K562 (cell line): ENCODE results near the gene NECTIN1. TPM values are rescaled to one million over a fixed set of nuclear protein-coding genes. Genes with fewer than 3 reads are reported as not detected.

Experiments used
- ATAC-seq: fragments of 200-7000 bp; cut with Tn5 transposase; 3 replicates; pipeline ENCODE4 v1.9.1; 2020; ENCODE audit warnings: moderate library complexity
- BruUV-seq: library from RNA; stranded (reverse); fragments of 400-500 nt; replicated peaks from 2 replicates; lab custom pipeline; 2021; lab: Mats Ljungman, UMichigan
- CTCF ChIA-PET: fragments of 300-600 bp; formaldehyde crosslinking; extraction: SDS; loops from one replicate; lab custom pipeline; 2021; ENCODE audit warnings: low intra/inter-chr PET ratio; lab: Yijun Ruan, JAX
- POLR2A ChIA-PET: fragments of 300-600, 350-650 bp; sonication (Branson Sonifier 250); formaldehyde crosslinking; extraction: SDS; loops from one replicate; lab custom pipeline; 2021; ENCODE audit warnings: antibody characterized with exemption, inconsistent platforms; lab: Yijun Ruan, JAX
- DNase-seq, 4 experiments: peaks; one replicate each; pipeline versions ENCODE4 v3.0.0 to v3.0.0-alpha.2; 2011 to 2018; ENCODE audit warnings: low spot score in 3 of 4, mixed read lengths in 3 of 4; ENCODE audit errors: extremely low read depth in 1 of 4
- FAIRE-seq: peaks from 2 replicates; lab custom pipeline; 2011; peaks lifted over from hg19 to GRCh38; lab: Jason Lieb, UNC
- H2AFZ ChIP-seq: 2 replicates; pipeline ENCODE4 v1.6.0; 2011; ENCODE audit warnings: low read depth, low read length, control low read depth, inconsistent platforms
- H3K27ac ChIP-seq: fragments of 200-600 bp; 3 replicates; pipeline ENCODE4 v1.8.0; 2011; ENCODE audit warnings: low read depth, mild to moderate bottlenecking, control low read depth, inconsistent platforms, low read length, moderate library complexity, mixed read lengths; ENCODE audit errors: extremely low read depth
- H3K27me3 ChIP-seq, 2 experiments: fragments of 300-600 bp in 1 of 2; 2 replicates in 1 of 2; 3 replicates in 1 of 2; pipeline versions ENCODE4 v1.6.0 to v1.8.0; 2011; ENCODE audit warnings: inconsistent platforms in 2 of 2, low read length in 2 of 2, mild to moderate bottlenecking in 1 of 2, mixed read lengths in 1 of 2, moderate library complexity in 1 of 2; ENCODE audit not compliant: control insufficient read depth in 2 of 2, insufficient read depth in 2 of 2
- H3K36me3 ChIP-seq: fragments of 300-600 bp; 3 replicates; pipeline ENCODE4 v1.8.0; 2011; ENCODE audit warnings: mild to moderate bottlenecking, low read length, inconsistent platforms; ENCODE audit not compliant: control insufficient read depth, insufficient read depth
- H3K4me1 ChIP-seq, 2 experiments: fragments of 200-600 bp in 1 of 2; replicated peaks in 1 of 2; 2 replicates in 1 of 2; 3 replicates in 1 of 2; pipeline versions ENCODE4 v1.5.1 to v1.8.0; 2011; ENCODE audit warnings: inconsistent platforms in 2 of 2, low read length in 2 of 2, mild to moderate bottlenecking in 1 of 2, mixed read lengths in 1 of 2, moderate library complexity in 1 of 2; ENCODE audit not compliant: control insufficient read depth in 2 of 2, insufficient read depth in 2 of 2
- H3K4me2 ChIP-seq: 2 replicates; pipeline ENCODE4 v1.6.1; 2011; ENCODE audit warnings: low read length, control low read depth, inconsistent platforms, mixed read lengths; ENCODE audit not compliant: insufficient read depth
- H3K4me3 ChIP-seq: fragments of 200-600 bp; sonication (generic), shearing (Covaris generic); 2 replicates; pipeline ENCODE4 v1.5.1; 2016; ENCODE audit warnings: control low read depth, inconsistent platforms
- H3K79me2 ChIP-seq: fragments of 200-600 bp; 3 replicates; pipeline ENCODE4 v1.8.0; 2011; ENCODE audit warnings: low read length, inconsistent platforms; ENCODE audit not compliant: control insufficient read depth, insufficient read depth
- H3K9ac ChIP-seq, 2 experiments: 2 replicates each; pipeline versions ENCODE4 v1.6.0 to v1.6.1; 2011; ENCODE audit warnings: low read depth in 2 of 2, low read length in 2 of 2, control low read depth in 1 of 2, inconsistent platforms in 1 of 2, mild to moderate bottlenecking in 1 of 2, mixed read lengths in 1 of 2; ENCODE audit not compliant: insufficient read depth in 1 of 2
- H3K9me1 ChIP-seq: one replicate; pipeline ENCODE4 v1.6.0; 2011; ENCODE audit warnings: inconsistent platforms, mild to moderate bottlenecking, low read length, moderate library complexity; ENCODE audit not compliant: control insufficient read depth, insufficient read depth
- H3K9me3 ChIP-seq: replicated peaks from 2 replicates; pipeline ENCODE4 v1.5.1; 2011; ENCODE audit warnings: low read depth, low read length, inconsistent platforms; ENCODE audit not compliant: control insufficient read depth, insufficient read depth
- H4K20me1 ChIP-seq: replicated peaks from 2 replicates; pipeline ENCODE4 v1.6.1; 2011; ENCODE audit warnings: low read length, inconsistent platforms, mixed read lengths; ENCODE audit not compliant: control insufficient read depth, insufficient read depth
- CEBPG ChIP-seq, 3 experiments: fragments of 200-800 bp in 1 of 3; sonication (Bioruptor generic) in 1 of 3; sonication (generic) in 1 of 3; formaldehyde crosslinking in 1 of 3; IDR thresholded peaks in 2 of 3; conservative IDR thresholded peaks in 1 of 3; 2 replicates each; pipeline versions ENCODE4 v1.6.1 to v1.8.0; 2016 to 2022; ENCODE audit warnings: missing compliant biosample characterization in 2 of 3, missing genetic modification characterization in 2 of 3, mild to moderate bottlenecking in 1 of 3, missing genetic modification reagents in 1 of 3
- GABPB2 ChIP-seq: fragments of 250-450 bp; sonication (Bioruptor Pico); conservative IDR thresholded peaks from 2 replicates; pipeline ENCODE4 v1.5.1; 2021; ENCODE audit warnings: mild to moderate bottlenecking
- HDAC6 ChIP-seq: IDR thresholded peaks from 2 replicates; pipeline ENCODE4 v1.6.1; 2012; ENCODE audit warnings: low read depth, mild to moderate bottlenecking, control low read depth, inconsistent platforms, low read length, moderate library complexity
- KAT2B ChIP-seq: IDR thresholded peaks from one replicate; pipeline ENCODE4 v1.6.1; 2012; ENCODE audit warnings: low read depth, mild to moderate bottlenecking, control low read depth, inconsistent platforms, low read length, moderate library complexity
- SMAD2 ChIP-seq: fragments of 150-350 bp; IDR thresholded peaks from 2 replicates; pipeline ENCODE4 v1.6.1; 2014; ENCODE audit warnings: low read depth, mild to moderate bottlenecking, low read length
- ZFP1 ChIP-seq: fragments of 450-650 bp; formaldehyde crosslinking; IDR thresholded peaks from 2 replicates; pipeline ENCODE4 v1.4.0; 2020; ENCODE audit warnings: mild to moderate bottlenecking, mixed read lengths
- WGBS: fragments of 100-300 bp; shearing (Covaris generic); methylation state at CpG from one replicate; pipeline ENCODE4 v1.1.6; 2016; ENCODE audit warnings: low coverage, mixed read lengths; ENCODE audit not compliant: insufficient coverage; ENCODE audit errors: missing lambda C conversion rate; 5-methylcytosine and 5-hydroxymethylcytosine counted together
- in situ Hi-C: fragments of 300-500 bp; cut with MboI; formaldehyde crosslinking; loops from 4 replicates; pipeline ENCODE4 v1.15.0; 2018; ENCODE audit warnings: inconsistent platforms, mixed read lengths
- intact Hi-C: fragments of 100-400 bp; cut with micrococcal nuclease; formaldehyde crosslinking; loops from 2 replicates; pipeline ENCODE4 v1.14.2; 2022
- polyA plus RNA-seq, 8 experiments: library from polyadenylated mRNA; depleted of rRNA in 4 of 8; stranded (reverse) in 5 of 8; unstranded in 3 of 8; fragments of >200 nt; fragmentation: Nextera tagmentation in 2 of 8; fragmentation: Illumina TruSeq in 1 of 8; extraction: Ambion mirVana in 2 of 8; extraction: Trizol in 1 of 8; gene quantifications; 2 replicates each; pipeline versions ENCODE4 v1.2.1 to v1.2.3, GENCODE V29; 2011 to 2014; ENCODE audit warnings: inconsistent platforms in 1 of 8, missing spikeins in 1 of 8
- total RNA-seq, 7 experiments: library from RNA; depleted of rRNA in 6 of 7; stranded (reverse); fragments of >200 nt in 6 of 7; fragmentation: Illumina TruSeq in 2 of 7; extraction: Trizol in 2 of 7; gene quantifications; 2 replicates each; pipeline versions ENCODE4 v1.2.1 to v1.2.3, GENCODE V29; 2011 to 2021; ENCODE audit warnings: low replicate concordance in 1 of 7

Gene NECTIN1
- total and polyA plus RNA-seq, 9 of the 15 experiments (the other 6 are each of a cell fraction or from before 2014, with no cell fraction given) = 0.09 to 0.53 (median 0.23) TPM; not detected in 2

- TF ChIP-seq HDAC6 = no peak
- TF ChIP-seq, all 486 proteins: peak for 0
These were observed 59.5 kb downstream of the NECTIN1 start (continued) for GRCh38 chr11:119669487-119669886.

DNA sequence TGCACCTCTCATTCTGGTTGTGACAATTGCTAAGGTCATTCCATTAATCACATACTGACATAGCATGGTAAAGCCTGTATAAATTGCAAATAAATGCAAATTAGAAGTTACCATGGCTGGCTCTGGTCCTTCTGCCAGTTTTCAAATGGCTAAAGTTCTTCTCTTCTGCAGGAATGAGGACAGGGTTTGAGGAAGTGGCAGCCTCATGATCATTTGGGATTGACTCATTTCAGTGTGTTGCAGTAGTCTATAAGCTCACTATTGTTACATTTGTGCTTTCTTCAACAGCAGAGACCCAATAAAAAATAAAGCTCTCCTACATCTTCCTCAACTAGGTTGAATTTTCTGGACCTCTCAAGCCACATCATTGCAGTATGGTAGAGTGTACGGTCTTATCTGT lies 60.3 kb downstream of the NECTIN1 start:
- TF ChIP-seq CEBPG (CRISPR knock-in tag; IDR thresholded peaks at IDR 0.05) (no peak), CEBPG (tag; conservative IDR thresholded peaks at IDR 0.05 in 1 of 2, IDR thresholded peaks at IDR 0.05 in 1 of 2) (no peak), GABPB2 (no peak), ZFP1 (CRISPR knock-in tag) (no peak), KAT2B (no peak), SMAD2 (no peak)
- in situ Hi-C loops (loop anchor here (25.0 kb wide), 1 partner anchor 444 kb away; no protein-coding TSS in a partner anchor), intact Hi-C loops (loop anchor here (5.0 to 10.0 kb wide), 2 partner anchors 499 to 636 kb away; no protein-coding TSS in a partner anchor)
- no peaks in the 10 kb centered on the region for H3K9me3 ChIP-seq
- H4K20me1 ChIP-seq = peaks cover 9% of the 10 kb centered on the region
- no TSS peak for BruUV-seq
- H3K9ac ChIP-seq = no peak overlapping the region
- H3K79me2 ChIP-seq = no peaks in the 10 kb centered on the region
- no peak for FAIRE-seq
- POLR2A ChIA-PET = interaction anchor here (0.6 kb wide), 1 partner anchor 55 kb away, joined by 3 read pairs; no protein-coding TSS in a partner anchor
- DNase-seq = no peak
- no peak overlapping the region for H3K4me2 ChIP-seq
- no peak for ATAC-seq
- peaks cover 4 to 12% of the 10 kb centered on the region in 2 experiments; a peak in 1 of 5 replicates for H3K4me1 ChIP-seq
- H2AFZ ChIP-seq = no peak overlapping the region
- peaks cover 6% of the 10 kb centered on the region for H3K9me1 ChIP-seq
- H3K27ac ChIP-seq = no peak overlapping the region
- no peaks in the 10 kb centered on the region for H3K36me3 ChIP-seq
- H3K27me3 ChIP-seq = peaks cover 2 to 44% of the 10 kb centered on the region in 2 experiments; a peak in 4 of 5 replicates
- WGBS = 0% methylated on average over 1 of the region's 1 CpG
- no peak overlapping the region for H3K4me3 ChIP-seq
- CTCF ChIA-PET = no interaction called here
